ENCODE data around the gene COBLL1. TPM values are rescaled to one million over a fixed set of nuclear protein-coding genes. Genes with fewer than 3 reads are reported as not detected.

Gene COBLL1
- total and polyA plus RNA-seq, 11 donors: 4.0 to 36.9 (median 16.2) TPM

GRCh38 chr2:164785457-164785856, 56.2 kb downstream of the COBLL1 start:
- peaks cover 2 to 67% (median 48%) of the 10 kb centered on the region in 12 donors for H3K4me1 ChIP-seq
- peak in 3 of 4 donors; percentile 6 to 52 (median 17) for ATAC-seq

GRCh38 chr2:164784376-164784775, 57.2 kb downstream of the COBLL1 start:
- TF ChIP-seq CTCF (IDR thresholded peaks at IDR 0.05) (no peak), POLR2A (IDR thresholded peaks at IDR 0.05) (no peak)
- intact Hi-C loops (cut with DNase I): loop anchor here in 6 of 10 donors (5.0 to 10.0 kb wide), 3 partner anchors 50 to 58 kb away; partner anchors contain the start of gene COBLL1 (in 2 of the 6)
- H3K9me3 ChIP-seq: no peaks in the 10 kb centered on the region
- no peaks in the 10 kb centered on the region for H3K36me3 ChIP-seq
- 56 to 66% (median 57%) methylated on average over 2 of the region's 2 CpGs for WGBS, 4 donors
- ATAC-seq (peak; percentile 39 to 84 (median 66)), DNase-seq (peak in 3 of 5 donors; percentile 30 to 33 (median 30))
- H3K27me3 ChIP-seq: no peaks in the 10 kb centered on the region
- H3K4me3 ChIP-seq: no peak overlapping the region
- H3K4me1 ChIP-seq: peaks cover 2 to 78% (median 54%) of the 10 kb centered on the region in 12 donors
- H3K27ac ChIP-seq: peak overlapping the region; percentile 39 to 82 (median 75)

More at GRCh38 chr2:164785457-164785856, 56.2 kb downstream of the COBLL1 start:
- DNase-seq: no peak
- Histone ChIP-seq H3K4me3 (no peak overlapping the region), H3K9me3 (no peaks in the 10 kb centered on the region), H3K27ac (peak overlapping the region; percentile 39 to 82 (median 75)), H3K27me3 (no peaks in the 10 kb centered on the region), H3K36me3 (no peaks in the 10 kb centered on the region)
- intact Hi-C loops (cut with DNase I): loop anchor here in 1 of 10 donors (10.0 kb wide), 1 partner anchor 49 kb away; no protein-coding TSS in a partner anchor
- no peak for TF ChIP-seq CTCF (IDR thresholded peaks at IDR 0.05)
- 16 to 23% (median 19%) methylated on average over 1 of the region's 1 CpG for whole genome bisulfite sequencing, 4 donors

- ATAC-seq: peak in 3 of 4 donors; percentile 55 to 88 (median 84)
Measured at GRCh38 chr2:164782323-164782722, 59.3 kb downstream of the COBLL1 start.

More at GRCh38 chr2:164782323-164782722, 59.3 kb downstream of the COBLL1 start:
- TF ChIP-seq CTCF (IDR thresholded peaks at IDR 0.05) (no peak), POLR2A (IDR thresholded peaks at IDR 0.05) (no peak)
- Histone ChIP-seq H3K36me3 (no peaks in the 10 kb centered on the region), H3K4me1 (peaks cover 2 to 97% (median 65%) of the 10 kb centered on the region in 12 donors), H3K27ac (peak overlapping the region in 11 of 12 donors; percentile 1 to 79 (median 75)), H3K27me3 (no peaks in the 10 kb centered on the region), H3K9me3 (no peaks in the 10 kb centered on the region), H3K4me3 (no peak overlapping the region)
- DNase-seq: no peak
- intact Hi-C loops (cut with DNase I): loop anchor here in 6 of 10 donors (5.0 to 10.0 kb wide), 3 partner anchors 52 to 60 kb away; partner anchors contain the start of gene COBLL1 (in 2 of the 6)
- 57 to 81% (median 59%) methylated on average over 2 of the region's 2 CpGs for WGBS, 4 donors

Data from heart left ventricle (tissue), 16 donors.